Suprapubic skin (tissue), 4 donors: Measurements from ENCODE around the gene MAT1A.

Experiments used
- EP300 ChIP-seq: sonication (generic); formaldehyde crosslinking; IDR thresholded peaks from one replicate; pipeline ENCODE4 v1.6.1; 2017; ENCODE audit warnings: antibody characterized with exemption
- POLR2A ChIP-seq, 2 donors: fragments of 450-650 bp; IDR thresholded peaks; one replicate each; pipeline ENCODE4 v1.6.1; 2017; ENCODE audit warnings: antibody characterized with exemption in 2 of 2, mild to moderate bottlenecking in 2 of 2, moderate library complexity in 2 of 2
- POLR2AphosphoS5 ChIP-seq, 3 donors: sonication (generic); formaldehyde crosslinking; IDR thresholded peaks; one replicate each; pipeline ENCODE4 v1.6.1; 2017; ENCODE audit warnings: antibody characterized with exemption in 3 of 3
- TF ChIP-seq, protein P1 (sequence below), 2 donors: fragments of 200-600 bp in 1 of 2; fragments of 450-650 bp in 1 of 2; sonication (generic) in 1 of 2; IDR thresholded peaks; one replicate each; pipeline ENCODE4 v1.5.1; 2016 to 2019; ENCODE audit warnings: antibody characterized with exemption in 2 of 2, mild to moderate bottlenecking in 1 of 2, moderate library complexity in 1 of 2

GRCh38 chr10:80252296-80252887 lies 37.1 kb downstream of the MAT1A start:
- TF ChIP-seq POLR2A (IDR thresholded peaks at IDR 0.05) (no peak), EP300 (no peak), POLR2AphosphoS5 (IDR thresholded peaks at IDR 0.05) (no peak)
- TF ChIP-seq, protein P1, sequence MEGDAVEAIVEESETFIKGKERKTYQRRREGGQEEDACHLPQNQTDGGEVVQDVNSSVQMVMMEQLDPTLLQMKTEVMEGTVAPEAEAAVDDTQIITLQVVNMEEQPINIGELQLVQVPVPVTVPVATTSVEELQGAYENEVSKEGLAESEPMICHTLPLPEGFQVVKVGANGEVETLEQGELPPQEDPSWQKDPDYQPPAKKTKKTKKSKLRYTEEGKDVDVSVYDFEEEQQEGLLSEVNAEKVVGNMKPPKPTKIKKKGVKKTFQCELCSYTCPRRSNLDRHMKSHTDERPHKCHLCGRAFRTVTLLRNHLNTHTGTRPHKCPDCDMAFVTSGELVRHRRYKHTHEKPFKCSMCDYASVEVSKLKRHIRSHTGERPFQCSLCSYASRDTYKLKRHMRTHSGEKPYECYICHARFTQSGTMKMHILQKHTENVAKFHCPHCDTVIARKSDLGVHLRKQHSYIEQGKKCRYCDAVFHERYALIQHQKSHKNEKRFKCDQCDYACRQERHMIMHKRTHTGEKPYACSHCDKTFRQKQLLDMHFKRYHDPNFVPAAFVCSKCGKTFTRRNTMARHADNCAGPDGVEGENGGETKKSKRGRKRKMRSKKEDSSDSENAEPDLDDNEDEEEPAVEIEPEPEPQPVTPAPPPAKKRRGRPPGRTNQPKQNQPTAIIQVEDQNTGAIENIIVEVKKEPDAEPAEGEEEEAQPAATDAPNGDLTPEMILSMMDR (IDR thresholded peaks at IDR 0.05), result no peak
